Lower leg skin (tissue), 4 donors: ENCODE data around the gene NDUFB1. TPM values are rescaled to one million over a fixed set of nuclear protein-coding genes. Genes with fewer than 3 reads are reported as not detected.

Source experiments
- DNase-seq, 2 donors: peaks; one replicate each; pipeline ENCODE4 v3.0.0-alpha.2; 2019; ENCODE audit warnings: low spot score in 2 of 2
- H3K4me3 ChIP-seq: fragments of 200-600 bp; sonication (generic); 2 replicates; pipeline ENCODE4 v1.5.1; 2017; ENCODE audit warnings: mild to moderate bottlenecking, low read depth; ENCODE audit not compliant: poor library complexity, severe bottlenecking
- CTCF ChIP-seq, 3 donors: fragments of 450-650 bp; IDR thresholded peaks; one replicate each; pipeline ENCODE4 v1.5.1; 2016; ENCODE audit warnings: antibody characterized with exemption in 3 of 3, mild to moderate bottlenecking in 3 of 3, moderate library complexity in 2 of 3
- POLR2A ChIP-seq, 2 donors: fragments of 450-650 bp; IDR thresholded peaks; one replicate each; pipeline ENCODE4 v1.6.1; 2016 to 2017; ENCODE audit warnings: antibody characterized with exemption in 2 of 2, mild to moderate bottlenecking in 1 of 2, moderate library complexity in 1 of 2
- WGBS, 2 donors: methylation state at CpG; one replicate each; pipeline ENCODE4 v1.1.5; 2018; 5-methylcytosine and 5-hydroxymethylcytosine counted together
- intact Hi-C: fragments of 100-400 bp; cut with DNase I; formaldehyde crosslinking; loops from one replicate; pipeline ENCODE4 v1.15.0; 2023; ENCODE audit warnings: low total_unique reads
- total RNA-seq, 4 donors: library from RNA; depleted of rRNA; stranded (reverse); fragments of >200 nt; gene quantifications; one replicate each; pipeline ENCODE4 v1.1.0, GENCODE V29; 2016

Gene NDUFB1
- total RNA-seq, 4 donors from 2014 or later = 67.7 to 297 (median 204) TPM

GRCh38 chr14:92088494-92088893, 33.0 kb downstream of the NDUFB1 start:
- 87 to 90% methylated on average over 5 of the region's 5 CpGs for WGBS, 2 donors
- DNase-seq = no peak
- no peak for TF ChIP-seq POLR2A (IDR thresholded peaks at IDR 0.05)
- no peak for TF ChIP-seq CTCF (IDR thresholded peaks at IDR 0.05)
- intact Hi-C loops = no loop called here
- H3K4me3 ChIP-seq = no peak overlapping the region

GRCh38 chr14:92074555-92074954, 47.0 kb downstream of the NDUFB1 start:
- no peak for TF ChIP-seq CTCF (IDR thresholded peaks at IDR 0.05)
- TF ChIP-seq POLR2A (IDR thresholded peaks at IDR 0.05) = no peak
- no peak for DNase-seq
- H3K4me3 ChIP-seq = no peak overlapping the region
- intact Hi-C loops = no loop called here

Other genes starting within 250 kb of the NDUFB1 start
- 100 to 1,000 TPM in 1 of 4 donors, 10 to 100 TPM in 3; 26.3 to 128 (median 44.5) TPM for gene FBLN5, start 174.0 kb downstream of the NDUFB1 start, total RNA-seq
- 10 to 100 TPM; 18.5 to 37.0 (median 28.8) TPM for gene TRIP11, start 81.6 kb downstream of the NDUFB1 start, total RNA-seq
- 10 to 100 TPM; 34.7 to 57.5 (median 45.4) TPM for gene ATXN3, start 15.1 kb downstream of the NDUFB1 start, total RNA-seq
- 10 to 100 TPM; 19.1 to 33.5 (median 32.6) TPM for gene CPSF2, start 263 bp upstream of the NDUFB1 start, total RNA-seq
- under 1 TPM; 0.08 to 0.37 (median 0.22) TPM for gene SLC24A4, start 201.5 kb upstream of the NDUFB1 start, total RNA-seq